DND-41 (cell line): ENCODE results near the gene MEGF6.

Source experiments
- ATAC-seq: fragments of 200-7000 bp; cut with Tn5 transposase; 3 replicates; pipeline ENCODE4 v1.9.1; 2021; ENCODE audit warnings: low read depth; ENCODE audit not compliant: insufficient read depth
- DNase-seq: peaks from one replicate; pipeline ENCODE4 v3.0.0-alpha.2; 2020
- H2AFZ ChIP-seq: 2 replicates; pipeline ENCODE4 v1.6.0; 2012; ENCODE audit warnings: low read depth, low read length
- H3K27ac ChIP-seq: 2 replicates; pipeline ENCODE4 v1.5.1; 2012; ENCODE audit warnings: low read length, inconsistent platforms
- H3K27me3 ChIP-seq: fragments of 200-600 bp; sonication (generic); 2 replicates; pipeline ENCODE4 v1.6.0; 2012; ENCODE audit warnings: low read length, mild to moderate bottlenecking, inconsistent platforms; ENCODE audit not compliant: insufficient read depth, poor library complexity
- H3K36me3 ChIP-seq: 2 replicates; pipeline ENCODE4 v1.5.1; 2012; ENCODE audit warnings: low read length, inconsistent platforms; ENCODE audit not compliant: insufficient read depth
- H3K4me1 ChIP-seq: 2 replicates; pipeline ENCODE4 v1.5.1; 2012; ENCODE audit warnings: mild to moderate bottlenecking, low read length; ENCODE audit not compliant: insufficient read depth
- H3K4me2 ChIP-seq: 2 replicates; pipeline ENCODE4 v1.6.0; 2012; ENCODE audit warnings: mild to moderate bottlenecking, moderate library complexity, low read length, inconsistent platforms; ENCODE audit not compliant: insufficient read depth
- H3K4me3 ChIP-seq, 2 experiments: fragments of 200-600 bp in 1 of 2; shearing (Covaris generic) in 1 of 2; 2 replicates each; pipeline ENCODE4 v1.5.1; 2012 to 2016; ENCODE audit warnings: inconsistent platforms in 2 of 2, low read length in 2 of 2, mild to moderate bottlenecking in 2 of 2, low read depth in 1 of 2, moderate library complexity in 1 of 2
- H3K79me2 ChIP-seq: 2 replicates; pipeline ENCODE4 v1.6.0; 2012; ENCODE audit warnings: low read length, inconsistent platforms; ENCODE audit not compliant: insufficient read depth
- H3K9ac ChIP-seq: 2 replicates; pipeline ENCODE4 v1.6.0; 2012; ENCODE audit warnings: low read depth, mild to moderate bottlenecking, inconsistent platforms, low read length, moderate library complexity
- H3K9me3 ChIP-seq: 2 replicates; pipeline ENCODE4 v1.5.1; 2012; ENCODE audit warnings: low read length, moderate library complexity, mild to moderate bottlenecking, inconsistent platforms; ENCODE audit not compliant: insufficient read depth, severe bottlenecking
- H4K20me1 ChIP-seq: 2 replicates; pipeline ENCODE4 v1.6.0; 2012; ENCODE audit warnings: low read length; ENCODE audit not compliant: insufficient read depth
- EZH2 ChIP-seq: IDR thresholded peaks from 3 replicates; pipeline ENCODE4 v1.6.1; 2012; ENCODE audit warnings: borderline replicate concordance, low read depth, mild to moderate bottlenecking, moderate library complexity, low read length, inconsistent platforms; ENCODE audit not compliant: severe bottlenecking
- TF ChIP-seq, protein P1 (sequence below): IDR thresholded peaks from 2 replicates; pipeline ENCODE4 v1.5.1; 2012; ENCODE audit warnings: borderline replicate concordance, low read length, moderate library complexity, mild to moderate bottlenecking; ENCODE audit not compliant: poor library complexity, severe bottlenecking; ENCODE audit errors: extremely low read depth

MEGF6 gene

DNA sequence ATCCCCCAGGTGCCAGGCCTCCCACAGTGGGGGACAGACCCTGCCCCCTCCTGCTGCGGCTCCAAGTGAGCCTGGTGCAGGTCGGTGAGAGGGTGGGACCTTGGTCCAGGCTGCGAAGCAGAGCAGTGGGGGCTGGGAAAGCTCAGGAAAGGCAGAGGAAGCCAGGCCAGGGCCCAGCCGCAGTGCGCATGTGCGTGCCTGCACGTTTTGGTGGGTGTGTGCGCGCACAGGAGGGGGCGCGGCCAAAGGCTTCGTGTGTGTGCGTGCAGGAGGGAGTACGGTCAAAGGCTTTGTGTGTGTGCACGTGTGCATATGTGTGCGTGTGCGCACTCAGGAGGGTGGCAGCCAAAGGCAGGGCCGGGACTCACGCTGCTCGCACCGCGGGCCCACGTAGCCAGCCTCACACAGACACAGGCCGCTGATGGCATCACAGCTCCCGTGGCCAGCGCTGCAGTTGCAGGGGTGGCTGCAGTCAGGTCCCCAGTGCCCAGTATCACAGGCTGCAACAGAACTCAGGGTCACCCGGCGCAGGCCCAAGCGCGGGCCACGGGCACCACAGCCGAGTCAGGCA lies 111.0 kb downstream of the MEGF6 start:
- no peak for DNase-seq
- H3K27me3 ChIP-seq, result no peaks in the 10 kb centered on the region

DNA sequence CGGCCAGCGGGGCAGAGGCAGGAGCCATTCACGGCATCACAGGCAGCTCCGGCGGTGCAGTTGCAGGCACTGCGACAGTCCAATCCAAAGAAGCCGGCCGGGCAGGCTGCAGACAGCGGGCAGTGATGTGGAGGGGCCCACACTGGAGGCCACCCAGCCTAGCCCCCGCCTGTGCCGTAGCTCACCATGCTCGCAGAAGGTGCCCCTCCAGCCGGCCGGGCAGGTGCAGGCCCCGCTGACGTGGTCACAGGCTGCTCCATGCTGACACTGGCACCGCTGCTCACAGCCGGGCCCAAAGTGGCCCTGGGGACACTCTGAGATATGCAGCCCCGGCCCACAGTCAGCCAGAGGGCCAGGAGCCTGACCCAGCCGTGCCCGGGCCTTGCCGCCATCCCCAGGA lies 111.7 kb downstream of the MEGF6 start:
- Histone ChIP-seq H3K4me2 (no peak overlapping the region), H3K9me3 (no peaks in the 10 kb centered on the region), H3K36me3 (no peaks in the 10 kb centered on the region), H2AFZ (no peak overlapping the region), H3K27ac (no peak overlapping the region), H4K20me1 (peaks cover 8% of the 10 kb centered on the region), H3K4me1 (no peaks in the 10 kb centered on the region), H3K79me2 (no peaks in the 10 kb centered on the region), H3K4me3 (no peak overlapping the region), H3K9ac (no peak overlapping the region), H3K27me3 (no peaks in the 10 kb centered on the region)
- DNase-seq (no peak), ATAC-seq (no peak)
- TF ChIP-seq EZH2, result no peak
- TF ChIP-seq, protein P1, sequence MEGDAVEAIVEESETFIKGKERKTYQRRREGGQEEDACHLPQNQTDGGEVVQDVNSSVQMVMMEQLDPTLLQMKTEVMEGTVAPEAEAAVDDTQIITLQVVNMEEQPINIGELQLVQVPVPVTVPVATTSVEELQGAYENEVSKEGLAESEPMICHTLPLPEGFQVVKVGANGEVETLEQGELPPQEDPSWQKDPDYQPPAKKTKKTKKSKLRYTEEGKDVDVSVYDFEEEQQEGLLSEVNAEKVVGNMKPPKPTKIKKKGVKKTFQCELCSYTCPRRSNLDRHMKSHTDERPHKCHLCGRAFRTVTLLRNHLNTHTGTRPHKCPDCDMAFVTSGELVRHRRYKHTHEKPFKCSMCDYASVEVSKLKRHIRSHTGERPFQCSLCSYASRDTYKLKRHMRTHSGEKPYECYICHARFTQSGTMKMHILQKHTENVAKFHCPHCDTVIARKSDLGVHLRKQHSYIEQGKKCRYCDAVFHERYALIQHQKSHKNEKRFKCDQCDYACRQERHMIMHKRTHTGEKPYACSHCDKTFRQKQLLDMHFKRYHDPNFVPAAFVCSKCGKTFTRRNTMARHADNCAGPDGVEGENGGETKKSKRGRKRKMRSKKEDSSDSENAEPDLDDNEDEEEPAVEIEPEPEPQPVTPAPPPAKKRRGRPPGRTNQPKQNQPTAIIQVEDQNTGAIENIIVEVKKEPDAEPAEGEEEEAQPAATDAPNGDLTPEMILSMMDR, result no peak

More for the DNA sequence above, 111.0 kb downstream of the MEGF6 start:
- no peaks in the 10 kb centered on the region for H3K9me3 ChIP-seq
- peaks cover 8% of the 10 kb centered on the region for H4K20me1 ChIP-seq
- no peaks in the 10 kb centered on the region for H3K36me3 ChIP-seq
- H3K4me1 ChIP-seq, result no peaks in the 10 kb centered on the region
- H3K4me3 ChIP-seq, result no peak overlapping the region
- no peak overlapping the region for H3K27ac ChIP-seq
- H3K9ac ChIP-seq, result no peak overlapping the region
- H3K4me2 ChIP-seq, result no peak overlapping the region
- H2AFZ ChIP-seq, result no peak overlapping the region
- no peaks in the 10 kb centered on the region for H3K79me2 ChIP-seq
- TF ChIP-seq EZH2, result no peak
- TF ChIP-seq, protein P1, result no peak
- ATAC-seq, result no peak

DNA sequence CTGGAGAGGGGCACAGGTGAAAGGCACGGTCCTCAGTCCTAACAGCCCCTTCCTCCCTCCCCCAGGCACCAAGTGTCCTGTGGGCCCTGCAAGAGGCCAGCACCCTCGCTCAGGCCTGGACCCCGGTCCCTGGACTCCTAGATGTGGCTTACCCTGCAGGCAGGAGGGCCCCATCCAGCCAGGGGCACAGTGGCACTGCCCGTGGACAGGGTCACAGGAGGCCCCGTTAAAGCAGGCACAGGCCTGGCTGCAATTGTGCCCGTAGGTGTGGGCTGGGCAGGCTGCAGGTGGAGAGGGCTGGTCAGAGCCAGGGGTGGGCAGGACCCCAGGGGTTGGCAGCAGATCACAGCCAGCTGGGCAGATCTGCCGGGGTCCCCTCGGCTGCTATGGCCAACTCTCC lies 112.3 kb downstream of the MEGF6 start:
- no peak overlapping the region for H3K27ac ChIP-seq
- no peaks in the 10 kb centered on the region for H3K9me3 ChIP-seq
- H3K4me1 ChIP-seq, result no peaks in the 10 kb centered on the region
- H3K79me2 ChIP-seq, result no peaks in the 10 kb centered on the region
- H2AFZ ChIP-seq, result no peak overlapping the region
- H3K4me3 ChIP-seq, result no peak overlapping the region
- peaks cover 8% of the 10 kb centered on the region for H4K20me1 ChIP-seq
- TF ChIP-seq EZH2, result no peak
- H3K9ac ChIP-seq, result no peak overlapping the region
- no peak for DNase-seq
- no peak overlapping the region for H3K4me2 ChIP-seq
- no peaks in the 10 kb centered on the region for H3K27me3 ChIP-seq
- H3K36me3 ChIP-seq, result no peaks in the 10 kb centered on the region
- ATAC-seq, result no peak

DNA sequence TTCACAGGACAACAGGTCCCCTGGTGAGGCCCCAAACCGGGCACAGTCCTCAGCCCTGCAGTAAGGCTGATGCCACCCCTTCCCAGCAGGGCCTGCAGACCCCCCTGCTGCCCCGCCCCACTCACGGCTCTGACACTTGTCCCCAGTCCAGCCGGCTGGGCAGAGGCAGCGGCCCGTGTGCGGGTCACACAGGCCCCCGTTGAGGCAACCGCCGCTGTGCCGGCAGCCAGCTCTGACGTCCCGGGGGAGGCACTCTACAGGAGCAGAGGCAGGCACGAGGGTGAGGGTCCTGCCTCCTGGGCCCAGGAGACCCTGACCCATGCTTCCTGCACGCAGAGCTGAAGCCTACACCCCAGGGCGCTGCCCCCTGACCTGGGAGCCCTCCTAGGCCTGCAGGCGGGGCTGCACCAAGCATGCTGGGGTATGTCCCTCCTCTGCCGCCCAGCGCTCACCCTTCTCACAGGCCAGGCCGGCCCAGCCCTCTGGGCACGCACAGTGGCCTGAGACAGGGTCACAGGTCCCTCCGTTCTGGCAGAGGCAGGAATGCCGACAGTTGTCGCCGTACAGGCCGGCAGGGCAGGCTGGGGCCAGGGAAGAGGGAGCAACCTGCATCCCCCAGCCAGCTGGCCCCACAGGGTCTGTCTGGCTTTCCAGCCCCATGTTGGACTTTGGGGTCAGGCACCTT lies 112.9 kb downstream of the MEGF6 start:
- DNase-seq, result no peak
- Histone ChIP-seq H3K79me2 (no peaks in the 10 kb centered on the region), H2AFZ (no peak overlapping the region), H3K4me3 (no peak overlapping the region), H3K4me1 (no peaks in the 10 kb centered on the region), H3K27ac (no peak overlapping the region), H3K36me3 (no peaks in the 10 kb centered on the region), H3K9me3 (no peaks in the 10 kb centered on the region), H3K9ac (no peak overlapping the region), H4K20me1 (peaks cover 8% of the 10 kb centered on the region; the same call in 1 of the 2 replicates), H3K27me3 (no peaks in the 10 kb centered on the region), H3K4me2 (no peak overlapping the region)
- no peak for ATAC-seq
- TF ChIP-seq, protein P1, result no peak
- no peak for TF ChIP-seq EZH2
